ENCODE measurements around the gene BTBD16. TPM values are rescaled to one million over a fixed set of nuclear protein-coding genes. Genes with fewer than 3 reads are reported as not detected.

The BTBD16 gene
- total RNA-seq, 1 donor = not detected

GRCh38 chr10:122301811-122302115 lies 30.7 kb downstream of the BTBD16 start:
- Histone ChIP-seq H2AFZ (ENCODE audit: low read length) (peak overlapping the region; percentile 57), H3K27me3 (ENCODE audit: insufficient read depth, low read length) (peaks cover 10% of the 10 kb centered on the region), H3K27ac (ENCODE audit: low read depth, low read length) (peak overlapping the region; percentile 62)

GRCh38 chr10:122302315-122302714 lies 31.2 kb downstream of the BTBD16 start:
- Histone ChIP-seq H3K9me3 (ENCODE audit: low read depth, low read length) (peaks cover 2% of the 10 kb centered on the region), H2AFZ (ENCODE audit: low read length) (no peak overlapping the region), H3K79me2 (ENCODE audit: insufficient read depth, low read length) (no peaks in the 10 kb centered on the region), H3K4me3 (ENCODE audit: insufficient read depth, low read length) (no peak overlapping the region), H3K4me1 (ENCODE audit: insufficient read depth, low read length) (peaks cover 14% of the 10 kb centered on the region), H4K20me1 (ENCODE audit: insufficient read depth, low read length) (no peaks in the 10 kb centered on the region), H3K4me2 (ENCODE audit: insufficient read depth, low read length) (no peak overlapping the region), H3K27me3 (ENCODE audit: insufficient read depth, low read length) (peaks cover 5% of the 10 kb centered on the region), H3K27ac (ENCODE audit: low read depth, low read length) (no peak overlapping the region), H3K36me3 (ENCODE audit: insufficient read depth, low read length) (no peaks in the 10 kb centered on the region)
- TF ChIP-seq CTCF (IDR thresholded peaks at IDR 0.05; ENCODE audit: extremely low read depth, low read depth, low read length) = no peak
- DNase-seq (ENCODE audit: insufficient read length, low spot score, missing footprints) = no peak

More at GRCh38 chr10:122301811-122302115, 30.7 kb downstream of the BTBD16 start:
- no peak for DNase-seq (ENCODE audit: insufficient read length, low spot score, missing footprints)
- H3K36me3 ChIP-seq (ENCODE audit: insufficient read depth, low read length) = no peaks in the 10 kb centered on the region
- H3K4me1 ChIP-seq (ENCODE audit: insufficient read depth, low read length) = peaks cover 12% of the 10 kb centered on the region
- peaks cover 2% of the 10 kb centered on the region for H3K9me3 ChIP-seq (ENCODE audit: low read depth, low read length)
- no peaks in the 10 kb centered on the region for H4K20me1 ChIP-seq (ENCODE audit: insufficient read depth, low read length)
- TF ChIP-seq CTCF (IDR thresholded peaks at IDR 0.05; ENCODE audit: extremely low read depth, low read depth, low read length) = no peak
- no peak overlapping the region for H3K4me3 ChIP-seq (ENCODE audit: insufficient read depth, low read length)
- peak overlapping the region; percentile 32 for H3K4me2 ChIP-seq (ENCODE audit: insufficient read depth, low read length)
- no peaks in the 10 kb centered on the region for H3K79me2 ChIP-seq (ENCODE audit: insufficient read depth, low read length)

GRCh38 chr10:122303271-122304053 lies 32.4 kb downstream of the BTBD16 start:
- Histone ChIP-seq H2AFZ (ENCODE audit: low read length) (no peak overlapping the region), H3K27ac (ENCODE audit: low read depth, low read length) (no peak overlapping the region), H4K20me1 (ENCODE audit: insufficient read depth, low read length) (no peaks in the 10 kb centered on the region), H3K27me3 (ENCODE audit: insufficient read depth, low read length) (no peaks in the 10 kb centered on the region), H3K9me3 (ENCODE audit: low read depth, low read length) (peaks cover 2% of the 10 kb centered on the region), H3K4me2 (ENCODE audit: insufficient read depth, low read length) (no peak overlapping the region), H3K79me2 (ENCODE audit: insufficient read depth, low read length) (no peaks in the 10 kb centered on the region), H3K4me3 (ENCODE audit: insufficient read depth, low read length) (no peak overlapping the region), H3K36me3 (ENCODE audit: insufficient read depth, low read length) (no peaks in the 10 kb centered on the region), H3K4me1 (ENCODE audit: insufficient read depth, low read length) (peaks cover 23% of the 10 kb centered on the region)
- no peak for DNase-seq (ENCODE audit: insufficient read length, low spot score, missing footprints)
- TF ChIP-seq CTCF (IDR thresholded peaks at IDR 0.05; ENCODE audit: extremely low read depth, low read depth, low read length) = no peak

GRCh38 chr10:122304054-122304579 lies 33.0 kb downstream of the BTBD16 start:
- H3K4me3 ChIP-seq (ENCODE audit: insufficient read depth, low read length) = no peak overlapping the region
- no peak for DNase-seq (ENCODE audit: insufficient read length, low spot score, missing footprints)
- no peaks in the 10 kb centered on the region for H3K79me2 ChIP-seq (ENCODE audit: insufficient read depth, low read length)
- H3K9me3 ChIP-seq (ENCODE audit: low read depth, low read length) = peaks cover 2% of the 10 kb centered on the region
- no peaks in the 10 kb centered on the region for H4K20me1 ChIP-seq (ENCODE audit: insufficient read depth, low read length)
- H3K4me2 ChIP-seq (ENCODE audit: insufficient read depth, low read length) = no peak overlapping the region
- no peaks in the 10 kb centered on the region for H3K27me3 ChIP-seq (ENCODE audit: insufficient read depth, low read length)
- no peak overlapping the region for H3K27ac ChIP-seq (ENCODE audit: low read depth, low read length)
- no peak overlapping the region for H2AFZ ChIP-seq (ENCODE audit: low read length)
- H3K4me1 ChIP-seq (ENCODE audit: insufficient read depth, low read length) = peaks cover 24% of the 10 kb centered on the region
- no peak for TF ChIP-seq CTCF (IDR thresholded peaks at IDR 0.05; ENCODE audit: extremely low read depth, low read depth, low read length)
- no peaks in the 10 kb centered on the region for H3K36me3 ChIP-seq (ENCODE audit: insufficient read depth, low read length)
